T47D (cell line): ENCODE data around the gene CDK6.

Source experiments
- DNase-seq, 2 experiments: peaks; one replicate each; pipeline versions ENCODE4 v3.0.0 to v3.0.0-alpha.2; 2011 to 2012; ENCODE audit warnings: low read depth in 1 of 2, low spot score in 1 of 2
- JUND ChIP-seq: IDR thresholded peaks from 2 replicates; pipeline ENCODE4 v1.6.1; 2012; ENCODE audit warnings: low read depth
- in situ Hi-C: cut with HindIII; loops from 2 replicates; pipeline ENCODE4 v1.10.0; 2016; ENCODE audit warnings: low sequenced_read_pairs, low pct_unique_long_range_greater_than_20kb

Gene CDK6

GRCh38 chr7:92707435-92707834 lies 128.9 kb downstream of the CDK6 start:
- no peak for DNase-seq
- in situ Hi-C loops: no loop called here
- no peak for TF ChIP-seq JUND

- DNase-seq: no peak
- TF ChIP-seq JUND: no peak
- in situ Hi-C loops: no loop called here
These were observed 129.8 kb downstream of the CDK6 start for GRCh38 chr7:92706563-92706962.

- no peak for DNase-seq
- in situ Hi-C loops: no loop called here
- TF ChIP-seq JUND: no peak
These were observed 130.5 kb downstream of the CDK6 start for GRCh38 chr7:92705831-92706230.

- DNase-seq: no peak
- in situ Hi-C loops: no loop called here
- no peak for TF ChIP-seq JUND
These were observed 131.5 kb downstream of the CDK6 start for GRCh38 chr7:92704858-92705257.

- DNase-seq: no peak
- TF ChIP-seq JUND: no peak
- in situ Hi-C loops: no loop called here
These were observed 133.8 kb downstream of the CDK6 start for GRCh38 chr7:92702535-92702934.

GRCh38 chr7:92699966-92700514 lies 136.3 kb downstream of the CDK6 start:
- DNase-seq: no peak
- in situ Hi-C loops: no loop called here

GRCh38 chr7:92699560-92699959 lies 136.8 kb downstream of the CDK6 start:
- in situ Hi-C loops: no loop called here
- no peak for TF ChIP-seq JUND
- no peak for DNase-seq

More at GRCh38 chr7:92699966-92700514, 136.3 kb downstream of the CDK6 start:
- TF ChIP-seq JUND: no peak

GRCh38 chr7:92698237-92698841 lies 138.0 kb downstream of the CDK6 start:
- in situ Hi-C loops: no loop called here
- DNase-seq: no peak
- no peak for TF ChIP-seq JUND

- TF ChIP-seq JUND: no peak
- no peak for DNase-seq
- in situ Hi-C loops: no loop called here
These were observed 139.0 kb downstream of the CDK6 start for GRCh38 chr7:92697414-92697813.

GRCh38 chr7:92697012-92697411 lies 139.4 kb downstream of the CDK6 start:
- in situ Hi-C loops: no loop called here
- DNase-seq: no peak
- no peak for TF ChIP-seq JUND

GRCh38 chr7:92696584-92696983 lies 139.8 kb downstream of the CDK6 start:
- no peak for DNase-seq
- in situ Hi-C loops: no loop called here
- TF ChIP-seq JUND: no peak

GRCh38 chr7:92695308-92696261 lies 140.8 kb downstream of the CDK6 start:
- in situ Hi-C loops: no loop called here
- no peak for DNase-seq
- TF ChIP-seq JUND: no peak

GRCh38 chr7:92694211-92694610 lies 142.2 kb downstream of the CDK6 start:
- in situ Hi-C loops: no loop called here
- DNase-seq: no peak
- no peak for TF ChIP-seq JUND
